ENCODE data around the gene HES6. TPM values are rescaled to one million over a fixed set of nuclear protein-coding genes. Genes with fewer than 3 reads are reported as not detected.

The HES6 gene
- total and polyA plus RNA-seq, 2 of the 8 experiments (the other 6 are each of a cell fraction or from before 2014, with no cell fraction given), result 32.6 to 36.3 TPM

- Histone ChIP-seq H4K20me1 (replicated peaks in 1 of 2; ENCODE audit: control insufficient read depth in 1 of 2, insufficient read depth in 2 of 2, low read length in 2 of 2) (peaks cover 0 to 3% of the 10 kb centered on the region in 2 experiments), H3K4me3 (ENCODE audit: extremely low read depth in 1 of 4, insufficient read depth in 2 of 4, low read depth in 3 of 4, low read length in 4 of 4) (no peak overlapping the region), H3K79me1 (ENCODE audit: low read depth, low read length) (no peaks in the 10 kb centered on the region), H3K9ac (replicated peaks in 1 of 4; ENCODE audit: extremely low read depth in 1 of 4, low read depth in 3 of 4, low read length in 3 of 4) (no peak overlapping the region), H2BK20ac (ENCODE audit: low read length) (no peak overlapping the region), H2AFZ (ENCODE audit: low read length) (no peak overlapping the region), H3K23ac (ENCODE audit: insufficient read length) (no peak overlapping the region), H3K36me3 (ENCODE audit: control insufficient read depth in 2 of 4, insufficient read depth in 4 of 4, low read length in 3 of 4) (peaks cover 0 to 3% (median 0%) of the 10 kb centered on the region in 4 experiments; a peak in 3 of 8 replicates), H2BK120ac (replicated peaks; ENCODE audit: low read depth, low read length) (no peak overlapping the region), H3K27me3 (replicated peaks in 1 of 4; ENCODE audit: control insufficient read depth in 3 of 4, extremely low read depth in 1 of 4, insufficient read depth in 3 of 4, low read length in 3 of 4) (no peaks in the 10 kb centered on the region), H3K79me2 (ENCODE audit: control insufficient read depth in 1 of 2, insufficient read depth in 2 of 2, low read length in 2 of 2) (no peaks in the 10 kb centered on the region), H2BK5ac (ENCODE audit: low read depth, low read length) (no peak overlapping the region), H3K18ac (ENCODE audit: extremely low read depth, low read length) (no peak overlapping the region), H2AK5ac (ENCODE audit: low read depth, low read length) (no peak overlapping the region), H3K4ac (replicated peaks; ENCODE audit: insufficient read length, low read depth, low read length) (no peak overlapping the region), H4K8ac (ENCODE audit: extremely low read depth, insufficient read depth, low read length) (no peak overlapping the region), H2BK12ac (ENCODE audit: low read depth, low read length) (no peak overlapping the region), H3K4me2 (ENCODE audit: insufficient read depth in 1 of 2, low read depth in 2 of 2, low read length in 2 of 2) (no peak overlapping the region), H4K5ac (ENCODE audit: insufficient read length, low read depth, low read length) (no peak overlapping the region), H3K27ac (ENCODE audit: low read depth, low read length) (no peak overlapping the region), H3K4me1 (replicated peaks in 1 of 4; ENCODE audit: control insufficient read depth in 3 of 4, insufficient read depth in 4 of 4, low read length in 3 of 4) (no peaks in the 10 kb centered on the region; a peak in 1 of 7 replicates), H3K56ac (replicated peaks; ENCODE audit: insufficient read length, low read depth, low read length) (no peak overlapping the region), H4K91ac (replicated peaks; ENCODE audit: insufficient read length, low read length) (no peak overlapping the region), H2BK15ac (ENCODE audit: low read length) (no peak overlapping the region), H3K9me3 (ENCODE audit: insufficient read depth in 2 of 2, low read depth in 1 of 2, low read length in 1 of 2) (no peaks in the 10 kb centered on the region), H3K23me2 (ENCODE audit: low read depth, low read length) (no peaks in the 10 kb centered on the region), H3K14ac (ENCODE audit: insufficient read length) (no peak overlapping the region)
- CTCF ChIA-PET (ENCODE audit: partially characterized antibody), result interaction anchor here (0.7 to 17.1 kb wide), 9 partner anchors 4 to 177 kb away, joined by 3 to 298 read pairs (median 5); partner anchors contain the start of gene PER2
- POLR2A ChIA-PET (ENCODE audit: partially characterized antibody), result interaction anchor here (0.7 kb wide), 1 partner anchor 9 kb away, joined by 3 read pairs; no protein-coding TSS in a partner anchor
- DNase-seq (ENCODE audit: low read depth in 1 of 2, low spot score in 2 of 2) (no peak), FAIRE-seq (no peak)
- 89% methylated on average over 15 of the region's 15 CpGs; no CpG with 5 or more reads in 1 of the 2 experiments for WGBS, 2 experiments (ENCODE audit: extremely low coverage in 1 of 2, insufficient coverage in 1 of 2, insufficient read length in 1 of 2, insufficient replicate concordance in 2 of 2, low coverage in 1 of 2, low lambda C conversion rate in 2 of 2, missing lambda C conversion rate in 1 of 2)
- TF ChIP-seq POLR2A (IDR thresholded peaks at IDR 0.05; ENCODE audit: control extremely low read depth in 1 of 2, low read depth in 2 of 2, low read length in 2 of 2) (no peak), JUND (IDR thresholded peaks at IDR 0.05; ENCODE audit: low read length) (no peak), CHD2 (IDR thresholded peaks at IDR 0.05; ENCODE audit: low read length) (no peak), KDM5A (IDR thresholded peaks at IDR 0.05; ENCODE audit: low read length) (no peak)
- TF ChIP-seq, protein P1, sequence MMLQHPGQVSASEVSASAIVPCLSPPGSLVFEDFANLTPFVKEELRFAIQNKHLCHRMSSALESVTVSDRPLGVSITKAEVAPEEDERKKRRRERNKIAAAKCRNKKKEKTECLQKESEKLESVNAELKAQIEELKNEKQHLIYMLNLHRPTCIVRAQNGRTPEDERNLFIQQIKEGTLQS (IDR thresholded peaks at IDR 0.05; ENCODE audit: insufficient read depth, low read depth, low read length), result no peak
These were observed 18.2 kb upstream of the HES6 start for GRCh38 chr2:238257786-238258700.
